ENCODE data around the gene OR52M1. TPM values are rescaled to one million over a fixed set of nuclear protein-coding genes. Genes with fewer than 3 reads are reported as not detected.

OR52M1 gene
- total and polyA plus RNA-seq, 2 of the 13 experiments (the other 11 are each of a cell fraction or from before 2014, with no cell fraction given): not detected

DNA sequence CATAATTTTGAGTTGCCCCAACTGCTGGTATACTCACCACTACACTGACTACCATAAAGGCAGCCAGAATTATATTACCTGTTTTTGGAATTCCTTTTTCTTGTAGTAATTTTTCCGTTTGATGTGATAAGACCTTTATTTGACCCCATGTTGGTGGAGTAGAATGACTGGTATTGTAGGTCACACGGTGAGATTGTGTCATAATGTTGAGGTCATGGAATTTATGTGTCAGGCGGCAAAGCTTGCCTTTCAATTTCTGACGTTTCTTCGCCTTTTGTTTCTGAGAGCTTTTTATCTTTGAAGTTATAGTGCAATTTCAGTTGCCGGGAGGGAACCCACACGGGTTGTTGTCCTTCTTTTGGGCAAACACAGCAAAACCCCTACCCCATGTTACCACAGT is 49.5 kb upstream of the OR52M1 start:
- TF ChIP-seq ZBTB8A (CRISPR knock-in tag; IDR thresholded peaks at IDR 0.05; ENCODE audit: borderline replicate concordance, low read depth): no peak
- TF ChIP-seq ZNF761 (CRISPR knock-in tag; conservative IDR thresholded peaks at IDR 0.05): no peak
- TF ChIP-seq, protein P1, sequence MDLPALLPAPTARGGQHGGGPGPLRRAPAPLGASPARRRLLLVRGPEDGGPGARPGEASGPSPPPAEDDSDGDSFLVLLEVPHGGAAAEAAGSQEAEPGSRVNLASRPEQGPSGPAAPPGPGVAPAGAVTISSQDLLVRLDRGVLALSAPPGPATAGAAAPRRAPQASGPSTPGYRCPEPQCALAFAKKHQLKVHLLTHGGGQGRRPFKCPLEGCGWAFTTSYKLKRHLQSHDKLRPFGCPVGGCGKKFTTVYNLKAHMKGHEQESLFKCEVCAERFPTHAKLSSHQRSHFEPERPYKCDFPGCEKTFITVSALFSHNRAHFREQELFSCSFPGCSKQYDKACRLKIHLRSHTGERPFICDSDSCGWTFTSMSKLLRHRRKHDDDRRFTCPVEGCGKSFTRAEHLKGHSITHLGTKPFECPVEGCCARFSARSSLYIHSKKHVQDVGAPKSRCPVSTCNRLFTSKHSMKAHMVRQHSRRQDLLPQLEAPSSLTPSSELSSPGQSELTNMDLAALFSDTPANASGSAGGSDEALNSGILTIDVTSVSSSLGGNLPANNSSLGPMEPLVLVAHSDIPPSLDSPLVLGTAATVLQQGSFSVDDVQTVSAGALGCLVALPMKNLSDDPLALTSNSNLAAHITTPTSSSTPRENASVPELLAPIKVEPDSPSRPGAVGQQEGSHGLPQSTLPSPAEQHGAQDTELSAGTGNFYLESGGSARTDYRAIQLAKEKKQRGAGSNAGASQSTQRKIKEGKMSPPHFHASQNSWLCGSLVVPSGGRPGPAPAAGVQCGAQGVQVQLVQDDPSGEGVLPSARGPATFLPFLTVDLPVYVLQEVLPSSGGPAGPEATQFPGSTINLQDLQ (CRISPR knock-in tag; IDR thresholded peaks at IDR 0.05): no peak
- no peak for TF ChIP-seq ZNF10 (CRISPR knock-in tag; IDR thresholded peaks at IDR 0.05; ENCODE audit: borderline replicate concordance, low read depth)
- no peak for TF ChIP-seq TRIM24 (CRISPR knock-in tag; IDR thresholded peaks at IDR 0.05)
- TF ChIP-seq ATF2 (CRISPR knock-in tag; IDR thresholded peaks at IDR 0.05): no peak
- TF ChIP-seq, protein P2, sequence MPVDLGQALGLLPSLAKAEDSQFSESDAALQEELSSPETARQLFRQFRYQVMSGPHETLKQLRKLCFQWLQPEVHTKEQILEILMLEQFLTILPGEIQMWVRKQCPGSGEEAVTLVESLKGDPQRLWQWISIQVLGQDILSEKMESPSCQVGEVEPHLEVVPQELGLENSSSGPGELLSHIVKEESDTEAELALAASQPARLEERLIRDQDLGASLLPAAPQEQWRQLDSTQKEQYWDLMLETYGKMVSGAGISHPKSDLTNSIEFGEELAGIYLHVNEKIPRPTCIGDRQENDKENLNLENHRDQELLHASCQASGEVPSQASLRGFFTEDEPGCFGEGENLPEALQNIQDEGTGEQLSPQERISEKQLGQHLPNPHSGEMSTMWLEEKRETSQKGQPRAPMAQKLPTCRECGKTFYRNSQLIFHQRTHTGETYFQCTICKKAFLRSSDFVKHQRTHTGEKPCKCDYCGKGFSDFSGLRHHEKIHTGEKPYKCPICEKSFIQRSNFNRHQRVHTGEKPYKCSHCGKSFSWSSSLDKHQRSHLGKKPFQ (CRISPR knock-in tag; IDR thresholded peaks at IDR 0.05; ENCODE audit: insufficient replicate concordance): no peak
- no peak for TF ChIP-seq TEAD2 (CRISPR knock-in tag; IDR thresholded peaks at IDR 0.05)
- TF ChIP-seq SAP130 (CRISPR knock-in tag; IDR thresholded peaks at IDR 0.05; ENCODE audit: low read depth): no peak
- no peak for TF ChIP-seq ARHGAP35 (CRISPR knock-in tag; IDR thresholded peaks at IDR 0.05; ENCODE audit: borderline replicate concordance)
- TF ChIP-seq ZNF777 (CRISPR knock-in tag; IDR thresholded peaks at IDR 0.05): no peak
- no peak for TF ChIP-seq ZNF136 (CRISPR knock-in tag; IDR thresholded peaks at IDR 0.05; ENCODE audit: low read depth)
- TF ChIP-seq, protein P3, sequence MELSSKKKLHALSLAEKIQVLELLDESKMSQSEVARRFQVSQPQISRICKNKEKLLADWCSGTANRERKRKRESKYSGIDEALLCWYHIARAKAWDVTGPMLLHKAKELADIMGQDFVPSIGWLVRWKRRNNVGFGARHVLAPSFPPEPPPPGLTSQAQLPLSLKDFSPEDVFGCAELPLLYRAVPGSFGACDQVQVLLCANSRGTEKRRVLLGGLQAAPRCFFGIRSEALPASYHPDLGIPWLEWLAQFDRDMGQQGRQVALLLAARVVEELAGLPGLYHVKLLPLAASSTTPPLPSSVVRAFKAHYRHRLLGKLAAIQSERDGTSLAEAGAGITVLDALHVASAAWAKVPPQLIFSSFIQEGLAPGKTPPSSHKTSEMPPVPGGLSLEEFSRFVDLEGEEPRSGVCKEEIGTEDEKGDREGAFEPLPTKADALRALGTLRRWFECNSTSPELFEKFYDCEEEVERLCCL (CRISPR knock-in tag; IDR thresholded peaks at IDR 0.05; ENCODE audit: borderline replicate concordance): no peak
- H4K20me1 ChIP-seq (ENCODE audit: insufficient read depth, low read length): no peaks in the 10 kb centered on the region
- in situ Hi-C loops (cut with HindIII; ENCODE audit: extremely low pct_ligation_motif_present, low pct_unique_long_range_greater_than_20kb) (no loop called here), intact Hi-C loops (cut with micrococcal nuclease; ENCODE audit: unreplicated experiment) (no loop called here)
- ATAC-seq (no peak), FAIRE-seq (no peak), DNase-seq (ENCODE audit: low spot score) (no peak)
- H3K4me2 ChIP-seq (ENCODE audit: low read depth, low read length): no peak overlapping the region
- no peak overlapping the region for H3K27ac ChIP-seq (ENCODE audit: extremely low read length, insufficient read depth, low read length)
- BruUV-seq (replicated peaks): no TSS peak
- no peaks in the 10 kb centered on the region for H3K79me2 ChIP-seq (ENCODE audit: insufficient read depth, low read length)
- no peak overlapping the region for H3K4me3 ChIP-seq (replicated peaks in 1 of 3; ENCODE audit: insufficient read depth in 1 of 3, low read depth in 2 of 3, low read length in 3 of 3)
- 13% methylated on average over 7 of the region's 7 CpGs for WGBS (ENCODE audit: low lambda C conversion rate)
- H3K4me1 ChIP-seq (ENCODE audit: insufficient read depth, low read length): no peaks in the 10 kb centered on the region
- CTCF ChIA-PET (ENCODE audit: low intra/inter-chr PET ratio, low total read pairs): no interaction called here
- no peak overlapping the region for H2AFZ ChIP-seq (ENCODE audit: low read length)
- H3K36me3 ChIP-seq (replicated peaks in 1 of 2; ENCODE audit: control insufficient read depth in 1 of 2, insufficient read depth in 2 of 2, low read length in 2 of 2): no peaks in the 10 kb centered on the region
- POLR2A ChIA-PET: no interaction called here
- H3K9ac ChIP-seq (ENCODE audit: insufficient read depth, low read depth, low read length): no peak overlapping the region
- H3K27me3 ChIP-seq (ENCODE audit: control insufficient read depth in 1 of 2, insufficient read depth in 2 of 2, low read length in 2 of 2): peaks cover 0 to 47% of the 10 kb centered on the region in 2 experiments; a peak in 4 of 5 replicates
- H3K9me3 ChIP-seq (ENCODE audit: low read length): no peaks in the 10 kb centered on the region

Measured in HepG2 (cell line).